PC-9 (cell line): ENCODE data around the gene ANAPC5. TPM values are rescaled to one million over a fixed set of nuclear protein-coding genes. Genes with fewer than 3 reads are reported as not detected.

Source experiments
- BruUV-seq: library from RNA; stranded (reverse); fragments of 400-500 nt; replicated peaks from 2 replicates; lab custom pipeline; 2021; lab: Mats Ljungman, UMichigan
- CTCF ChIA-PET: fragments of 300-600 bp; sonication (Branson Sonifier 250); formaldehyde crosslinking; loops from one replicate; lab custom pipeline; 2022; ENCODE audit warnings: antibody characterized with exemption; lab: Charles Lee
- POLR2A ChIA-PET: fragments of 300-600 bp; sonication (Branson Sonifier 250); formaldehyde crosslinking; loops from one replicate; lab custom pipeline; 2022; ENCODE audit warnings: antibody characterized with exemption; ENCODE audit not compliant: unreplicated experiment; lab: Charles Lee
- DNase-seq, 2 experiments: peaks; one replicate each; pipeline versions ENCODE4 v3.0.0 to v3.0.0-alpha.2; 2015 to 2022; ENCODE audit warnings: mixed read lengths in 1 of 2
- H2AFZ ChIP-seq: fragments of 200-600 bp; sonication (generic); 2 replicates; pipeline ENCODE4 v1.8.1; 2017; ENCODE audit warnings: antibody characterized with exemption
- H3F3A ChIP-seq: fragments of 200-600 bp; sonication (generic); 2 replicates; pipeline ENCODE4 v1.8.1; 2017; ENCODE audit warnings: antibody characterized with exemption, mild to moderate bottlenecking, low read depth; ENCODE audit not compliant: insufficient read depth
- H3K27ac ChIP-seq: fragments of 200-600 bp; sonication (generic); 2 replicates; pipeline ENCODE4 v1.6.1; 2016; ENCODE audit warnings: mixed run types
- H3K27me3 ChIP-seq: fragments of 200-600 bp; sonication (generic); 2 replicates; pipeline ENCODE4 v1.6.1; 2016; ENCODE audit warnings: low read depth, mixed run types; ENCODE audit not compliant: insufficient read depth
- H3K36me3 ChIP-seq: fragments of 200-600 bp; sonication (generic); 2 replicates; pipeline ENCODE4 v1.6.1; 2016; ENCODE audit warnings: low read depth, mixed run types
- H3K4me1 ChIP-seq: fragments of 200-600 bp; sonication (generic); replicated peaks from 2 replicates; pipeline ENCODE4 v1.6.1; 2016; ENCODE audit warnings: mixed run types; ENCODE audit not compliant: insufficient read depth
- H3K4me2 ChIP-seq: fragments of 200-600 bp; sonication (generic); 2 replicates; pipeline ENCODE4 v1.6.1; 2017; ENCODE audit warnings: mixed run types
- H3K4me3 ChIP-seq: fragments of 200-600 bp; sonication (generic); 2 replicates; pipeline ENCODE4 v1.6.1; 2016; ENCODE audit warnings: mixed run types
- H3K79me2 ChIP-seq: fragments of 200-600 bp; sonication (generic); 2 replicates; pipeline ENCODE4 v1.6.1; 2017; ENCODE audit warnings: low read depth, mixed run types
- H3K9me2 ChIP-seq: fragments of 200-600 bp; sonication (generic); 2 replicates; pipeline ENCODE4 v1.8.1; 2017; ENCODE audit warnings: mild to moderate bottlenecking; ENCODE audit not compliant: insufficient read depth
- H3K9me3 ChIP-seq: fragments of 200-600 bp; sonication (generic); 2 replicates; pipeline ENCODE4 v1.8.1; 2016; ENCODE audit warnings: low read depth; ENCODE audit not compliant: insufficient read depth
- H4K20me1 ChIP-seq: fragments of 200-600 bp; sonication (generic); 2 replicates; pipeline ENCODE4 v1.8.1; 2017; ENCODE audit not compliant: insufficient read depth
- EZH2 ChIP-seq: fragments of 200-600 bp; sonication (generic); IDR thresholded peaks from 2 replicates; pipeline ENCODE4 v1.8.0; 2017; ENCODE audit warnings: antibody characterized with exemption, low read depth
- intact Hi-C: fragments of 100-400 bp; cut with micrococcal nuclease; formaldehyde crosslinking; loops from one replicate; pipeline ENCODE4 v1.10.0; 2022; ENCODE audit not compliant: unreplicated experiment
- total RNA-seq: library from RNA; stranded (reverse); gene quantifications from 2 replicates; pipeline ENCODE4 v1.2.3, GENCODE V29; 2021
- TF ChIP-seq, protein P1 (sequence below): fragments of 200-600 bp; sonication (generic); conservative IDR thresholded peaks from 2 replicates; pipeline ENCODE4 v1.6.1; 2017; ENCODE audit warnings: mixed run types, antibody characterized with exemption, mild to moderate bottlenecking, moderate library complexity

ANAPC5 gene
- total RNA-seq, 1 experiment from 2014 or later = 93.6 TPM

- DNase-seq = no peak
- no peaks in the 10 kb centered on the region for H4K20me1 ChIP-seq
- peaks cover 4% of the 10 kb centered on the region; the same call in 1 of the 2 replicates for H3K79me2 ChIP-seq
- H3K4me1 ChIP-seq = peaks cover 12% of the 10 kb centered on the region
- H2AFZ ChIP-seq = no peak overlapping the region
- no TSS peak for BruUV-seq
- peak overlapping the region; percentile 66 for H3K27ac ChIP-seq
- H3K4me3 ChIP-seq = no peak overlapping the region
- H3K4me2 ChIP-seq = 0 out of 2 replicates have a peak overlapping the region, but pooled peaks have one; percentile 3
- CTCF ChIA-PET = no interaction called here
- POLR2A ChIA-PET = interaction anchor here (0.6 kb wide), 1 partner anchor 121 kb away, joined by 13 read pairs; no protein-coding TSS in a partner anchor
- no peaks in the 10 kb centered on the region for H3K9me3 ChIP-seq
- H3K36me3 ChIP-seq = no peaks in the 10 kb centered on the region
- intact Hi-C loops = no loop called here
- TF ChIP-seq, protein P1, sequence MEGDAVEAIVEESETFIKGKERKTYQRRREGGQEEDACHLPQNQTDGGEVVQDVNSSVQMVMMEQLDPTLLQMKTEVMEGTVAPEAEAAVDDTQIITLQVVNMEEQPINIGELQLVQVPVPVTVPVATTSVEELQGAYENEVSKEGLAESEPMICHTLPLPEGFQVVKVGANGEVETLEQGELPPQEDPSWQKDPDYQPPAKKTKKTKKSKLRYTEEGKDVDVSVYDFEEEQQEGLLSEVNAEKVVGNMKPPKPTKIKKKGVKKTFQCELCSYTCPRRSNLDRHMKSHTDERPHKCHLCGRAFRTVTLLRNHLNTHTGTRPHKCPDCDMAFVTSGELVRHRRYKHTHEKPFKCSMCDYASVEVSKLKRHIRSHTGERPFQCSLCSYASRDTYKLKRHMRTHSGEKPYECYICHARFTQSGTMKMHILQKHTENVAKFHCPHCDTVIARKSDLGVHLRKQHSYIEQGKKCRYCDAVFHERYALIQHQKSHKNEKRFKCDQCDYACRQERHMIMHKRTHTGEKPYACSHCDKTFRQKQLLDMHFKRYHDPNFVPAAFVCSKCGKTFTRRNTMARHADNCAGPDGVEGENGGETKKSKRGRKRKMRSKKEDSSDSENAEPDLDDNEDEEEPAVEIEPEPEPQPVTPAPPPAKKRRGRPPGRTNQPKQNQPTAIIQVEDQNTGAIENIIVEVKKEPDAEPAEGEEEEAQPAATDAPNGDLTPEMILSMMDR = no peak
- no peak for TF ChIP-seq EZH2
- H3K27me3 ChIP-seq = no peaks in the 10 kb centered on the region
- H3F3A ChIP-seq = peaks cover 10% of the 10 kb centered on the region
- no peaks in the 10 kb centered on the region for H3K9me2 ChIP-seq
Observed at GRCh38 chr12:121277374-121277759, 74.8 kb downstream of the ANAPC5 start.

DNA sequence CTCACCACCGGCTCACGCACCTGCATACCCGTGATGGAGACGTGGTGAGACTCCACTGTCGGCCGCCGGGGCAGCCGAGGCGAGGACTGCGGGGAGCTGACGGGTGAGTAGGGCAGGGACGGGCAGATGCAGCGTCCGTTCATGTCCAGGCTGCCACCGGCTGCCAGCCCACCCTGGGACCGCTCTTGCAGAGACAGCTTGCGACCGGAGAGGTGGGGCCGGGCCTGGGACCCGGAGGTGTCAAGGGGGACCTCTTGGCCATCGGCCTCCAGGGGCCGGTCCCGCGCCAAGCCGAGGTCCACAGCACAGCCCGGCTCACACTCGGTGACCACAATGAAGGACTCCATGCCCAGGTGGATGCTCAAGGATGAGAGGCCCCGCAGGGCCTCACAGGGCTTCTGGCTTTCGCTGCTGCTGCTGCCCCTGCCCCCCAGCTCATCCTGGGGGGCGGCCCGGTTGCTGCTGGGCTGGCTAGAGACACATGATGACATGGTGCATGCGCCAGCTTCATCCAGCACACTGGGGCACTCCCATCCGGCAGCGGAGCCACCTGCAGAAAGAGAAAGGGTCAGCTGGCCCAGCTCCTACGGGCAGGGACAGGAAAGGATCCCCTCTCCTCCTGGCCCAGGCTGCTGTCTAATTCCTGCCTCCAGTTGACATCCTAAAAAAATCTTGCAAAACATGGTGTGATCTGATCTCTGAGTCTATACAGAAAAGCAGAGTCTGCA is 78.0 kb downstream of the ANAPC5 start:
- H3K36me3 ChIP-seq = no peaks in the 10 kb centered on the region
- peaks cover 14% of the 10 kb centered on the region for H3F3A ChIP-seq
- no peak overlapping the region for H3K4me2 ChIP-seq
- no peak for DNase-seq
- no peak overlapping the region for H2AFZ ChIP-seq
- H3K9me2 ChIP-seq = no peaks in the 10 kb centered on the region
- ChIA-PET POLR2A (no interaction called here), CTCF (no interaction called here)
- no peaks in the 10 kb centered on the region for H4K20me1 ChIP-seq
- intact Hi-C loops = no loop called here
- H3K4me3 ChIP-seq = no peak overlapping the region
- H3K27ac ChIP-seq = no peak overlapping the region
- H3K9me3 ChIP-seq = no peaks in the 10 kb centered on the region
- no peaks in the 10 kb centered on the region for H3K27me3 ChIP-seq
- peaks cover 4% of the 10 kb centered on the region; the same call in 1 of the 2 replicates for H3K79me2 ChIP-seq
- no TSS peak for BruUV-seq
- TF ChIP-seq, protein P1 = no peak
- no peak for TF ChIP-seq EZH2
- peaks cover 12% of the 10 kb centered on the region for H3K4me1 ChIP-seq

DNA sequence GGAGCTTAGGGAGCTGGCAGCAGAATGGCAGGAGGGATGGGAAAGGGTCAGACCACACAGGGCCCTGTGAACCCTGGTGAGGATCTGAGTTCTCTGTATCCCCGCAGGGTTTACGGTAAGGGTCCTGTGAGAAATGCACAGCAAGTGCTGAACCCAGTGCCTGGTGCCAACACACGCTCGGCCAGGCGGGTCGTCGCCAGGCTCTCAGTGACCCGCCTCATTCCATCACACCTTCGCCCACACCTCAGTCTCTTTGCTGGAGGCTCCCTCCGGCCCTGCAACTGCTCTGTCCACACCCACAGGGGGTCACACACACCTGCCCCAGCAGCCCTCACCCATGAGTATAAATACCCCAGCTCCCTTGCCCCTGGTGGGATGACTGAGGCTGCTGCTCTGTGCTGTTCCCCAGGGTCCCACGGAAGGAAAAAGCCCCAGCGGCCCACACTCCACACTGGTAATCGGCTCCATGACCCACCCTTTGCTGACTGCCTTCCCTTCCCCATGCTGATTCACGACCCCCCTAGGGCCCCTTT is 78.8 kb downstream of the ANAPC5 start:
- BruUV-seq = no TSS peak
- no peaks in the 10 kb centered on the region for H3K36me3 ChIP-seq
- H3K4me2 ChIP-seq = no peak overlapping the region
- TF ChIP-seq, protein P1 = no peak
- no peak for TF ChIP-seq EZH2
- H3K4me1 ChIP-seq = peaks cover 12% of the 10 kb centered on the region
- H3K9me3 ChIP-seq = no peaks in the 10 kb centered on the region
- H3K4me3 ChIP-seq = no peak overlapping the region
- ChIA-PET POLR2A (no interaction called here), CTCF (no interaction called here)
- DNase-seq = no peak
- H3K79me2 ChIP-seq = peaks cover 4% of the 10 kb centered on the region; the same call in 1 of the 2 replicates
- no peaks in the 10 kb centered on the region for H4K20me1 ChIP-seq
- no peaks in the 10 kb centered on the region for H3K9me2 ChIP-seq
- no peaks in the 10 kb centered on the region for H3K27me3 ChIP-seq
- H3F3A ChIP-seq = peaks cover 14% of the 10 kb centered on the region
- no peak overlapping the region for H3K27ac ChIP-seq
- no peak overlapping the region for H2AFZ ChIP-seq
- intact Hi-C loops = no loop called here
